GM10248 (cell line): ENCODE results near the gene ALOX5.
"Not testable (repeated sequence)": the region's sequence is repeated elsewhere in the genome, so short reads cannot be mapped to it uniquely, and the experiment has no call there.

Experiments
- CTCF ChIA-PET: fragments of 300-600 bp; sonication (Branson Sonifier 250); formaldehyde crosslinking; extraction: SDS; loops from one replicate; lab custom pipeline; 2021; ENCODE audit warnings: antibody characterized with exemption; lab: Yijun Ruan, JAX
- POLR2A ChIA-PET: fragments of 350-650 bp; sonication (Branson Sonifier 250); formaldehyde crosslinking; extraction: SDS; loops from one replicate; lab custom pipeline; 2020; ENCODE audit warnings: antibody characterized with exemption; lab: Yijun Ruan, JAX
- DNase-seq: peaks from one replicate; pipeline ENCODE4 v3.0.0; 2012; ENCODE audit errors: extremely low spot score
- CTCF ChIP-seq: IDR thresholded peaks from 2 replicates; pipeline ENCODE4 v1.5.1; 2012; ENCODE audit warnings: mild to moderate bottlenecking, low read depth; ENCODE audit errors: extremely low read depth, missing control alignments, control extremely low read depth

Gene ALOX5

GRCh38 chr10:45382591-45382990 is 8.6 kb downstream of the ALOX5 start:
- DNase-seq: no peak
- ChIA-PET CTCF (no interaction called here), POLR2A (no interaction called here)
- TF ChIP-seq CTCF: no peak

- TF ChIP-seq CTCF: no peak
- no peak for DNase-seq
- CTCF ChIA-PET: no interaction called here
- POLR2A ChIA-PET: no interaction called here
Observed at GRCh38 chr10:45383682-45384330, 9.8 kb downstream of the ALOX5 start.

- DNase-seq: no peak
- no peak for TF ChIP-seq CTCF
- ChIA-PET POLR2A (no interaction called here), CTCF (interaction anchor here (2.0 kb wide), 1 partner anchor 12 kb away, joined by 5 read pairs; no protein-coding TSS in a partner anchor)
Observed at GRCh38 chr10:45386657-45387056, 12.6 kb downstream of the ALOX5 start.

- ChIA-PET POLR2A (no interaction called here), CTCF (interaction anchor here (2.0 kb wide), 1 partner anchor 12 kb away, joined by 5 read pairs; no protein-coding TSS in a partner anchor)
- TF ChIP-seq CTCF: no peak
- DNase-seq: no peak
Observed at GRCh38 chr10:45387096-45387893, 13.3 kb downstream of the ALOX5 start.

GRCh38 chr10:45389671-45390070 is 15.7 kb downstream of the ALOX5 start:
- DNase-seq, POLR2A ChIA-PET, CTCF ChIA-PET: not testable (repeated sequence)

- CTCF ChIA-PET, POLR2A ChIA-PET, DNase-seq: not testable (repeated sequence)
Observed at GRCh38 chr10:45391636-45392035, 17.6 kb downstream of the ALOX5 start.

- DNase-seq: no peak
- POLR2A ChIA-PET: no interaction called here
- TF ChIP-seq CTCF: no peak
- CTCF ChIA-PET: no interaction called here
Observed at GRCh38 chr10:45395554-45395953, 21.5 kb downstream of the ALOX5 start.

GRCh38 chr10:45398595-45398994 is 24.6 kb downstream of the ALOX5 start:
- ChIA-PET CTCF (no interaction called here), POLR2A (no interaction called here)
- DNase-seq: no peak
- no peak for TF ChIP-seq CTCF
